NCI-H2081 treated with DMSO at 0.1 percent for 48 hours (cell line): ENCODE measurements around the gene FNDC3B.

Source experiments
- DNase-seq: peaks from one replicate; lab custom pipeline; 2025; lab: John Stamatoyannopoulos, UW

Gene FNDC3B

GRCh38 chr3:172115787-172116186, 76.4 kb downstream of the FNDC3B start:
- no peak for DNase-seq

- no peak for DNase-seq
Observed at GRCh38 chr3:172118019-172118418, 78.6 kb downstream of the FNDC3B start.

GRCh38 chr3:172119266-172119969, 80.0 kb downstream of the FNDC3B start:
- no peak for DNase-seq

- no peak for DNase-seq
Observed at GRCh38 chr3:172120912-172121311, 81.5 kb downstream of the FNDC3B start.

GRCh38 chr3:172121981-172122380, 82.6 kb downstream of the FNDC3B start:
- no peak for DNase-seq

GRCh38 chr3:172124271-172124670, 84.9 kb downstream of the FNDC3B start:
- DNase-seq, result no peak

GRCh38 chr3:172125053-172125452, 85.7 kb downstream of the FNDC3B start:
- DNase-seq, result no peak

- DNase-seq, result no peak
Observed at GRCh38 chr3:172125963-172126457, 86.6 kb downstream of the FNDC3B start.

- DNase-seq, result no peak
Observed at GRCh38 chr3:172126741-172127140, 87.4 kb downstream of the FNDC3B start.

- no peak for DNase-seq
Observed at GRCh38 chr3:172127141-172127540, 87.8 kb downstream of the FNDC3B start.

GRCh38 chr3:172127929-172128580, 88.7 kb downstream of the FNDC3B start:
- DNase-seq, result no peak

- no peak for DNase-seq
Observed at GRCh38 chr3:172128858-172129257, 89.5 kb downstream of the FNDC3B start.

- no peak for DNase-seq
Observed at GRCh38 chr3:172129498-172129849, 90.1 kb downstream of the FNDC3B start.

- no peak for DNase-seq
Observed at GRCh38 chr3:172129850-172130716, 90.7 kb downstream of the FNDC3B start.

- no peak for DNase-seq
Observed at GRCh38 chr3:172130717-172131050, 91.3 kb downstream of the FNDC3B start.

GRCh38 chr3:172131746-172132145, 92.4 kb downstream of the FNDC3B start:
- DNase-seq, result no peak

- DNase-seq, result no peak
Observed at GRCh38 chr3:172132159-172132586, 92.8 kb downstream of the FNDC3B start.

GRCh38 chr3:172132721-172133311, 93.4 kb downstream of the FNDC3B start:
- DNase-seq, result no peak

- DNase-seq, result no peak
Observed at GRCh38 chr3:172133838-172134237, 94.5 kb downstream of the FNDC3B start.

GRCh38 chr3:172134352-172134751, 95.0 kb downstream of the FNDC3B start:
- no peak for DNase-seq

- DNase-seq, result no peak
Observed at GRCh38 chr3:172135185-172135584, 95.8 kb downstream of the FNDC3B start.

- DNase-seq, result no peak
Observed at GRCh38 chr3:172135820-172136219, 96.4 kb downstream of the FNDC3B start.
